OCI-LY3 (cell line): ENCODE results near the gene KLHDC4.

ENCODE experiments used
- CTCF ChIP-seq: fragments of 200-600, 300-600 bp; sonication (generic); IDR thresholded peaks from 2 replicates; pipeline ENCODE4 v1.5.1; 2014; ENCODE audit warnings: antibody characterized with exemption, low read length, low read depth
- EZH2phosphoT487 ChIP-seq: fragments of 200-600 bp; shearing (Covaris generic); IDR thresholded peaks from 2 replicates; pipeline ENCODE4 v1.6.1; 2018; ENCODE audit warnings: antibody characterized with exemption, mixed run types, low read depth

DNA sequence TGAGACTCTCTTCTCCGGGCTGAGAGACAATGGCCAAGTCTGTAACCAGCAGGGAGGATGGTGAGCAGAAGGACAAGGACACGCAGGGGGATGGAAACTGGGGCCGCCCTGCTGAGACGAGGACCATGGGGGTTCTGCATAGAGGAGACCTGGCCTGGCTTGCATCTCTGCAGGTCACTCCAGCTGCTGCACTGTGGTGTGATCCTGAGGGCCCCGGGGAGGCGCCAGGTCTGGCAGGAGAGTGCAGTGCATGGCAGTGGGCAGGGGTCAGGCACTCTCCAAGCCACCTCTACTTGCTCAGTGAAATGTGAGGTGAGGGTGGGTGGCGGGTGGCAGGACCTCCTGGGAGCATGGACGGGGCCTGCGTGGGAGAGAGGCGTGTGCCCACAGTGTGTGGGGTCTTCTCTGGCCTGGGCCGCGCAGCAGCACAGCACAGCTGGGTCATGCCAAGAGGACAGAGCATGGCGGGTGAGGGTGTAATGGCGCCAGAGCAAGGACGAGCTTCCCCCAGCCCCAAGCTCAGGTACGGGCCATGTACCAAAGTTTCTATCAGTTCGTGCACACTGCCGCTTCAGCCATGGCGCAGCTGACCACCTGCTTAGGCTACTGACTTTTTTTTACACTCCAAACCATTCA is 43.1 kb downstream of the KLHDC4 start:
- no peak for TF ChIP-seq CTCF
- no peak for TF ChIP-seq EZH2phosphoT487
